Measurements from ENCODE around the gene OR3A3.

Gene OR3A3

DNA sequence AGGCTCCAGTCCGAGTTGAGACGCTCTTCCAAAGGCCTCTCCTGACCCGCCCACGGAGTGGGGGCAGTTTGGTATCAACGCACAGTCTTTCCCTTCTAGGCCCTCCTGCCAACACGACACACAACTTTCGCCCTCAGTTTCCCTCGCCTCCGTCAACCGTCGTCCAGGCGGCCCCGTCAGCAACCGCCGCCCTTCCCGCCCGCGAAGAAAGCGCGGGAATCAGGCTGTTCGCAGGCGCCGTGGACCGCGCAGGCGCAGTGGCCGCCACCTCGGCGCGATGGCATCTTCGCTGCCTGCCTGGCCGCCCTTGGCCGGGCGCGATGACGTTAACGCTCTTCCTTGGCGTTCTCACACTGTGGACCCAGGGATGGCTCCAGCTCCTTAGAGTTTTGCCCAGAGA, 60.4 kb downstream of the OR3A3 start, which contains the start of gene SPATA22:
Gene SPATA22, minus strand, starts transcription at position 221 of the 400 bp plus-strand sequence. CDS start 2,494 bp downstream, outside the sequence.
- DNase-seq (ENCODE audit: low read depth in 1 of 2, low spot score in 1 of 2) = no peak

DNA sequence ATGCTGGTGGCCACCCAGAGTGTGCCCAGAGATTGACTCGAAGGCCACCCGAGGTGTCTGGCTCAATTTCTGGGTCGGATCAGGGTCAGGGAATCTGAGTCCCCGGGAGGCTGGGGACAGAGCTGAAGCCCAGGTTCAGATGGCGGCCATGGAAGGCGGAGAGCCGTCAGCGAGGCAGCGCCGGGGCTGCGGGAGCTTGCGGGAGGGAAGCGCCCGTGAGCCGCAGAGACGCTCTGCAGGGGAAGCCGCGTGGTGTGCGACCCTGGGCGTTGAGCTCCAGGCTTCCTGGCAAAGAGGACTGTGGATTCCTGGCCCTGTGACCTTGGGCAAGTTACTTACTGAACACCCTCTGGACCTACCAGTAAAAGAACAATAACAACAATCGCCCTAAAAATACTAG, 61.0 kb downstream of the OR3A3 start:
- DNase-seq (ENCODE audit: low read depth in 1 of 2, low spot score in 1 of 2) = no peak

Measured in activated CD4-positive, alpha-beta T cell treated with anti-CD3 and anti-CD28 coated beads, Interleukin-2, amount 50 U/mL, for 24 hours (primary cell).